K562 (cell line): ENCODE results near the gene BRAP. TPM values are rescaled to one million over a fixed set of nuclear protein-coding genes. Genes with fewer than 3 reads are reported as not detected.

ENCODE experiments used
- BRD9 ChIP-seq: fragments of 450-650 bp; IDR thresholded peaks from 2 replicates; pipeline ENCODE4 v1.6.1; 2018; ENCODE audit warnings: low read depth; ENCODE audit not compliant: partially characterized antibody
- CBFB ChIP-seq: sonication (generic); formaldehyde crosslinking; IDR thresholded peaks from 2 replicates; pipeline ENCODE4 v1.4.0; 2020; ENCODE audit warnings: mild to moderate bottlenecking, missing genetic modification reagents
- CTBP1 ChIP-seq: fragments of 450-650 bp; IDR thresholded peaks from 2 replicates; pipeline ENCODE4 v1.6.1; 2016; ENCODE audit warnings: borderline replicate concordance
- HDAC2 ChIP-seq: fragments of 450-650 bp; IDR thresholded peaks from 2 replicates; pipeline ENCODE4 v1.6.1; 2016; ENCODE audit warnings: mild to moderate bottlenecking
- MYC ChIP-seq, 2 experiments: fragments of 250-450 bp in 1 of 2; sonication (Bioruptor Pico) in 1 of 2; IDR thresholded peaks; 2 replicates each; pipeline versions ENCODE4 v1.5.1 to v1.6.1; 2012 to 2021; ENCODE audit warnings: low read depth in 2 of 2, borderline replicate concordance in 1 of 2, improper control_type of control experiment in 1 of 2, low read length in 1 of 2, mild to moderate bottlenecking in 1 of 2, moderate library complexity in 1 of 2
- NR4A1 ChIP-seq, 2 experiments: fragments of 250-450 bp in 1 of 2; fragments of 450-650 bp in 1 of 2; sonication (Bioruptor Pico) in 1 of 2; IDR thresholded peaks; 2 replicates each; pipeline versions ENCODE4 v1.4.0 to v1.6.1; 2016 to 2020; ENCODE audit warnings: mild to moderate bottlenecking in 2 of 2, missing compliant biosample characterization in 1 of 2, missing genetic modification characterization in 1 of 2, moderate library complexity in 1 of 2
- NUFIP1 ChIP-seq: fragments of 450-650 bp; IDR thresholded peaks from 2 replicates; pipeline ENCODE4 v1.6.1; 2018; ENCODE audit not compliant: partially characterized antibody
- POLR2AphosphoS5 ChIP-seq: IDR thresholded peaks from 2 replicates; pipeline ENCODE4 v1.6.1; 2011; ENCODE audit warnings: mild to moderate bottlenecking, low read depth, low read length, moderate library complexity; ENCODE audit not compliant: control insufficient read depth, insufficient read depth
- SIN3A ChIP-seq, 2 experiments: fragments of 150-350 bp in 1 of 2; IDR thresholded peaks; 2 replicates each; pipeline ENCODE4 v1.6.1; 2011 to 2016; ENCODE audit warnings: borderline replicate concordance in 2 of 2, low read depth in 2 of 2, low read length in 2 of 2, mild to moderate bottlenecking in 2 of 2, moderate library complexity in 2 of 2; ENCODE audit not compliant: control insufficient read depth in 1 of 2
- TOE1 ChIP-seq, 2 experiments: fragments of 450-650 bp in 1 of 2; sonication (generic) in 1 of 2; formaldehyde crosslinking in 1 of 2; IDR thresholded peaks; 2 replicates each; pipeline versions ENCODE4 v1.7.1 to v1.8.0; 2016 to 2022; ENCODE audit warnings: borderline replicate concordance in 2 of 2, mild to moderate bottlenecking in 2 of 2, antibody characterized with exemption in 1 of 2, inconsistent platforms in 1 of 2, low read depth in 1 of 2, missing genetic modification reagents in 1 of 2, moderate library complexity in 1 of 2
- ZNF586 ChIP-seq: fragments of 450-650 bp; formaldehyde crosslinking; conservative IDR thresholded peaks from 2 replicates; pipeline ENCODE4 v1.4.0; 2020; ENCODE audit warnings: mild to moderate bottlenecking, moderate library complexity
- ZNF780A ChIP-seq: fragments of 250-450 bp; sonication (Bioruptor Pico); IDR thresholded peaks from 2 replicates; pipeline ENCODE4 v1.5.0; 2021; ENCODE audit warnings: mild to moderate bottlenecking
- polyA plus RNA-seq, 8 experiments: library from polyadenylated mRNA; depleted of rRNA in 4 of 8; stranded (reverse) in 5 of 8; unstranded in 3 of 8; fragments of >200 nt; fragmentation: Nextera tagmentation in 2 of 8; fragmentation: Illumina TruSeq in 1 of 8; extraction: Ambion mirVana in 2 of 8; extraction: Trizol in 1 of 8; gene quantifications; 2 replicates each; pipeline versions ENCODE4 v1.2.1 to v1.2.3, GENCODE V29; 2011 to 2014; ENCODE audit warnings: inconsistent platforms in 1 of 8, missing spikeins in 1 of 8
- total RNA-seq, 7 experiments: library from RNA; depleted of rRNA in 6 of 7; stranded (reverse); fragments of >200 nt in 6 of 7; fragmentation: Illumina TruSeq in 2 of 7; extraction: Trizol in 2 of 7; gene quantifications; 2 replicates each; pipeline versions ENCODE4 v1.2.1 to v1.2.3, GENCODE V29; 2011 to 2021; ENCODE audit warnings: low replicate concordance in 1 of 7
- TF ChIP-seq, protein P1 (sequence below): fragments of 250-450 bp; sonication (Bioruptor Pico); IDR thresholded peaks from 2 replicates; pipeline ENCODE4 v1.8.0; 2022; ENCODE audit warnings: inconsistent platforms
- TF ChIP-seq, protein P2 (sequence below), 2 experiments: fragments of 450-650 bp in 1 of 2; sonication (generic) in 1 of 2; formaldehyde crosslinking in 1 of 2; IDR thresholded peaks in 1 of 2; conservative IDR thresholded peaks in 1 of 2; 2 replicates each; pipeline versions ENCODE4 v1.6.1 to v1.8.1; 2016 to 2023; ENCODE audit warnings: mild to moderate bottlenecking in 2 of 2, moderate library complexity in 2 of 2, inconsistent platforms in 1 of 2, missing genetic modification reagents in 1 of 2
- TF ChIP-seq, protein P3 (sequence below): fragments of 450-650 bp; conservative IDR thresholded peaks from 2 replicates; pipeline ENCODE4 v1.6.1; 2016; ENCODE audit warnings: missing genetic modification characterization, low read depth, mild to moderate bottlenecking, control low read depth, missing compliant biosample characterization
- TF ChIP-seq, protein P4 (sequence below): fragments of 450-650 bp; IDR thresholded peaks from 2 replicates; pipeline ENCODE4 v1.6.1; 2017; ENCODE audit warnings: mild to moderate bottlenecking, moderate library complexity
- TF ChIP-seq, protein P5 (sequence below): IDR thresholded peaks from 2 replicates; pipeline ENCODE4 v1.6.1; 2012; ENCODE audit warnings: low read depth, low read length, improper control_type of control experiment, borderline replicate concordance

BRAP gene
- total and polyA plus RNA-seq, 9 of the 15 experiments (the other 6 are each of a cell fraction or from before 2014, with no cell fraction given) = 2.2 to 32.6 (median 27.5) TPM

DNA sequence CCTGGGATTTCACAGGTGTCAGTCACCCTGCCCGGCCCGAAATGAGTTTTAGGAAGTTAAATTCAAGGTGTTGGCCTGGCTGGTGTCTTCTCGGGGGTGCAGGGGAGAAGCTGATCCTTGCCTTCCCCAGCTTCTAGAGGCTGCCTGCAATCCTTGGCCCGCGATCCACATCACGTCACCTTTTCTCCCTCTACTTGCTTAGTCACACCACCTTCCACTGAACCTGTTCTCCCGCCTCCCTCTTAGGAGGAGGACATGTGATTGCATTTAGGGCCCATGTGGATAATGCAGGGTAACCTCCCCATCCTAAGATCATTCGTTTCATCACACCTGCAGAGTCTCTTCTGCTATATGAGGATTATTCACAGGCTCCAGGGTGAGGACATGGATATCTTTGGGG is 61.2 kb downstream of the BRAP start (continued):
- TF ChIP-seq, protein P1, sequence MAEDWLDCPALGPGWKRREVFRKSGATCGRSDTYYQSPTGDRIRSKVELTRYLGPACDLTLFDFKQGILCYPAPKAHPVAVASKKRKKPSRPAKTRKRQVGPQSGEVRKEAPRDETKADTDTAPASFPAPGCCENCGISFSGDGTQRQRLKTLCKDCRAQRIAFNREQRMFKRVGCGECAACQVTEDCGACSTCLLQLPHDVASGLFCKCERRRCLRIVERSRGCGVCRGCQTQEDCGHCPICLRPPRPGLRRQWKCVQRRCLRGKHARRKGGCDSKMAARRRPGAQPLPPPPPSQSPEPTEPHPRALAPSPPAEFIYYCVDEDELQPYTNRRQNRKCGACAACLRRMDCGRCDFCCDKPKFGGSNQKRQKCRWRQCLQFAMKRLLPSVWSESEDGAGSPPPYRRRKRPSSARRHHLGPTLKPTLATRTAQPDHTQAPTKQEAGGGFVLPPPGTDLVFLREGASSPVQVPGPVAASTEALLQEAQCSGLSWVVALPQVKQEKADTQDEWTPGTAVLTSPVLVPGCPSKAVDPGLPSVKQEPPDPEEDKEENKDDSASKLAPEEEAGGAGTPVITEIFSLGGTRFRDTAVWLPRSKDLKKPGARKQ (CRISPR knock-in tag) = no peak
- TF ChIP-seq CBFB = no peak
- TF ChIP-seq CTBP1 = peak; percentile 53; the same call in 1 of the 2 replicates
- TF ChIP-seq, protein P2, sequence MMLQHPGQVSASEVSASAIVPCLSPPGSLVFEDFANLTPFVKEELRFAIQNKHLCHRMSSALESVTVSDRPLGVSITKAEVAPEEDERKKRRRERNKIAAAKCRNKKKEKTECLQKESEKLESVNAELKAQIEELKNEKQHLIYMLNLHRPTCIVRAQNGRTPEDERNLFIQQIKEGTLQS (IDR thresholded peaks at IDR 0.05) = peak; percentile 77
- TF ChIP-seq, protein P2 (CRISPR knock-in tag; conservative IDR thresholded peaks at IDR 0.05) = no peak
- TF ChIP-seq, protein P3, sequence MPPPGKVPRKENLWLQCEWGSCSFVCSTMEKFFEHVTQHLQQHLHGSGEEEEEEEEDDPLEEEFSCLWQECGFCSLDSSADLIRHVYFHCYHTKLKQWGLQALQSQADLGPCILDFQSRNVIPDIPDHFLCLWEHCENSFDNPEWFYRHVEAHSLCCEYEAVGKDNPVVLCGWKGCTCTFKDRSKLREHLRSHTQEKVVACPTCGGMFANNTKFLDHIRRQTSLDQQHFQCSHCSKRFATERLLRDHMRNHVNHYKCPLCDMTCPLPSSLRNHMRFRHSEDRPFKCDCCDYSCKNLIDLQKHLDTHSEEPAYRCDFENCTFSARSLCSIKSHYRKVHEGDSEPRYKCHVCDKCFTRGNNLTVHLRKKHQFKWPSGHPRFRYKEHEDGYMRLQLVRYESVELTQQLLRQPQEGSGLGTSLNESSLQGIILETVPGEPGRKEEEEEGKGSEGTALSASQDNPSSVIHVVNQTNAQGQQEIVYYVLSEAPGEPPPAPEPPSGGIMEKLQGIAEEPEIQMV (tag) = no peak
- TF ChIP-seq ZNF780A (CRISPR knock-in tag) = no peak
- TF ChIP-seq BRD9 = no peak
- TF ChIP-seq POLR2AphosphoS5 = no peak
- TF ChIP-seq SIN3A (IDR thresholded peaks at IDR 0.05; ENCODE audit: borderline replicate concordance in 2 of 2, control insufficient read depth in 1 of 2, low read depth in 2 of 2, low read length in 2 of 2) = no peak
- TF ChIP-seq MYC (IDR thresholded peaks at IDR 0.05; ENCODE audit: low read depth, low read length) = peak; percentile 55; the same call in 1 of the 2 replicates
- no peak for TF ChIP-seq MYC (CRISPR knock-in tag; IDR thresholded peaks at IDR 0.05; ENCODE audit: borderline replicate concordance, low read depth)
- TF ChIP-seq, protein P4, sequence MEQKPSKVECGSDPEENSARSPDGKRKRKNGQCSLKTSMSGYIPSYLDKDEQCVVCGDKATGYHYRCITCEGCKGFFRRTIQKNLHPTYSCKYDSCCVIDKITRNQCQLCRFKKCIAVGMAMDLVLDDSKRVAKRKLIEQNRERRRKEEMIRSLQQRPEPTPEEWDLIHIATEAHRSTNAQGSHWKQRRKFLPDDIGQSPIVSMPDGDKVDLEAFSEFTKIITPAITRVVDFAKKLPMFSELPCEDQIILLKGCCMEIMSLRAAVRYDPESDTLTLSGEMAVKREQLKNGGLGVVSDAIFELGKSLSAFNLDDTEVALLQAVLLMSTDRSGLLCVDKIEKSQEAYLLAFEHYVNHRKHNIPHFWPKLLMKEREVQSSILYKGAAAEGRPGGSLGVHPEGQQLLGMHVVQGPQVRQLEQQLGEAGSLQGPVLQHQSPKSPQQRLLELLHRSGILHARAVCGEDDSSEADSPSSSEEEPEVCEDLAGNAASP = no peak
- no peak for TF ChIP-seq NUFIP1
- TF ChIP-seq, protein P5, sequence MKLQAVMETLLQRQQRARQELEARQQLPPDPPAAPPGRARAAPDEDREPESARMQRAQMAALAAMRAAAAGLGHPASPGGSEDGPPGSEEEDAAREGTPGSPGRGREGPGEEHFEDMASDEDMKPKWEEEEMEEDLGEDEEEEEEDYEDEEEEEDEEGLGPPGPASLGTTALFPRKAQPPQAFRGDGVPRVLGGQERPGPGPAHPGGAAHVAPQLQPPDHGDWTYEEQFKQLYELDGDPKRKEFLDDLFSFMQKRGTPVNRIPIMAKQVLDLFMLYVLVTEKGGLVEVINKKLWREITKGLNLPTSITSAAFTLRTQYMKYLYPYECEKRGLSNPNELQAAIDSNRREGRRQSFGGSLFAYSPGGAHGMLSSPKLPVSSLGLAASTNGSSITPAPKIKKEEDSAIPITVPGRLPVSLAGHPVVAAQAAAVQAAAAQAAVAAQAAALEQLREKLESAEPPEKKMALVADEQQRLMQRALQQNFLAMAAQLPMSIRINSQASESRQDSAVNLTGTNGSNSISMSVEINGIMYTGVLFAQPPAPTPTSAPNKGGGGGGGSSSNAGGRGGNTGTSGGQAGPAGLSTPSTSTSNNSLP = no peak
- no peak for TF ChIP-seq NR4A1 (CRISPR knock-in tag; IDR thresholded peaks at IDR 0.05)
- no peak for TF ChIP-seq NR4A1 (tag; IDR thresholded peaks at IDR 0.05)
- 0 out of 2 replicates have a peak, but pooled peaks have one; percentile 33 for TF ChIP-seq TOE1 (IDR thresholded peaks at IDR 0.05; ENCODE audit: borderline replicate concordance)
- TF ChIP-seq TOE1 (CRISPR knock-in tag; IDR thresholded peaks at IDR 0.05; ENCODE audit: borderline replicate concordance, low read depth) = no peak
- TF ChIP-seq ZNF586 (CRISPR knock-in tag) = no peak
- no peak for TF ChIP-seq HDAC2
